B cell (primary cell): ENCODE measurements around the gene CDKN1B.

ENCODE experiments used
- CTCF ChIP-seq: fragments of 200-600 bp; IDR thresholded peaks from one replicate; pipeline ENCODE4 v1.8.0; 2022; ENCODE audit warnings: antibody characterized with exemption, mild to moderate bottlenecking
- EZH2 ChIP-seq: IDR thresholded peaks from 2 replicates; pipeline ENCODE4 v1.6.1; 2012; ENCODE audit warnings: borderline replicate concordance, low read depth, mild to moderate bottlenecking, moderate library complexity, low read length; ENCODE audit not compliant: insufficient read depth, poor library complexity, severe bottlenecking

- TF ChIP-seq CTCF, result no peak
- no peak for TF ChIP-seq EZH2
Measured at GRCh38 chr12:12757121-12757520, 40.0 kb downstream of the CDKN1B start.
